ENCODE results near the gene ABI3BP. TPM values are rescaled to one million over a fixed set of nuclear protein-coding genes. Genes with fewer than 3 reads are reported as not detected.

ABI3BP gene
- total RNA-seq, 4 donors from 2014 or later: 51.2 to 172 (median 116) TPM

DNA sequence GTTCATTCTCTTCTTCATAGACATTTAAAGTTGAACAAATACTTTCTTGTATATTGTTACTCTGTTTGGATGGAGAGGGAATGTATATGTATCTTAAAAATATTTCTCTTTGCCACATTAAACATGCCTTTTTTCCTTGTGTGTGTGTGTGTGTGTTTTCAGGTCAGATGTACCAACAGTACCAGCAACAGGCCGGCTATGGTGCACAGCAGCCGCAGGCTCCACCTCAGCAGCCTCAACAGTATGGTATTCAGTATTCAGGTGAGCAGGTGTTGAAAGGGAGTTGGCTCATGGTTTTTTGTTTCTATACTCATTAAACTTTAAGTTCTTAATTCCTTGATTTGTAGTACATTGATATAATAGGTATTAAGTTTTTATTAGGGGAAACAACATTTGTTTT lies 248.6 kb downstream of the ABI3BP start:
- TF ChIP-seq CTCF (IDR thresholded peaks at IDR 0.05; ENCODE audit: low read depth): no peak

DNA sequence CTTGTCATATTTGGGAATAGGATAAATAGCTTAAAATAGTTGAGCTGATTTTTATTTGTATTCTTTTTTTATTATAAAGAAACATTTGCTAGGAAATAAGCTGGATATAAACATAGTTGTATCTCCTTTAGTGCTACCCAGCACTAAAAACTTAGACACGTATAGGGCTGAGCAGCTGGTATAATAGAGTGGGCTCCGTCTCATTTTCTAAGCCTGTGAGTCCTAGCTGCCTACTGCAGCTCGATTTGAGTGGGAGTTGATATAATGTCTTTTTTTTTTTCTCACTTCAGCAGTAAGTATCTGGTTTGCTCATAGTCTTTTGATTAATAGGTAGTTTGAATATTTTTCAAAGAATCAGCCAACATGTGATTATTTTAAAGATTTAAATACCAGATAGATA lies 249.7 kb downstream of the ABI3BP start:
- no peak for TF ChIP-seq CTCF (IDR thresholded peaks at IDR 0.05; ENCODE audit: low read depth)

- TF ChIP-seq CTCF (IDR thresholded peaks at IDR 0.05; ENCODE audit: low read depth): no peak
Observed at GRCh38 chr3:100740207-100740606, 253.0 kb downstream of the ABI3BP start.

GRCh38 chr3:100737334-100737733 lies 255.9 kb downstream of the ABI3BP start:
- no peak for TF ChIP-seq CTCF (IDR thresholded peaks at IDR 0.05; ENCODE audit: low read depth)

DNA sequence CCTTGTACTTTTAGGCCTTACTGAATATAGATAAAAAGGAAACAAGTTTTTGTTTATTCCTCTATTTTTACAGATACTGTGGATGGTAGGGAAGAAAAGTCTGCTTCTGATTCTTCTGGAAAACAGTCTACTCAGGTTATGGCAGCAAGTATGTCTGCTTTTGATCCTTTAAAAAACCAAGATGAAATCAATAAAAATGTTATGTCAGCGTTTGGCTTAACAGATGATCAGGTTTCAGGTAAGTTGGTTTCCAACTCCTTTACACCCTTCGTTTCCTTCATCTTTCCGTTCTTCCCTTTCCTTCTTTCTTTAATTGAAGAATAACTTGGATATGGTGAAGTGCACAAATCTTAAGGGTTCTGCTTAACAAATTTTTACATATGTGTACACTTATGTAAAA lies 260.8 kb downstream of the ABI3BP start:
- TF ChIP-seq CTCF (IDR thresholded peaks at IDR 0.05; ENCODE audit: low read depth): no peak

- TF ChIP-seq CTCF (IDR thresholded peaks at IDR 0.05; ENCODE audit: low read depth): no peak
Observed at GRCh38 chr3:100730524-100730923, 262.7 kb downstream of the ABI3BP start.

- no peak for TF ChIP-seq CTCF (IDR thresholded peaks at IDR 0.05; ENCODE audit: low read depth)
Observed at GRCh38 chr3:100726706-100727105, 266.5 kb downstream of the ABI3BP start.

Measured in subcutaneous adipose tissue (tissue), 4 donors.